ENCODE data around the gene SUPT16H. TPM values are rescaled to one million over a fixed set of nuclear protein-coding genes. Genes with fewer than 3 reads are reported as not detected.
"Not testable (repeated sequence)": the region's sequence is repeated elsewhere in the genome, so short reads cannot be mapped to it uniquely, and the experiment has no call there.

SUPT16H gene
- total and polyA plus RNA-seq, 5 donors from 2014 or later = 49.7 to 65.5 (median 63.6) TPM

DNA sequence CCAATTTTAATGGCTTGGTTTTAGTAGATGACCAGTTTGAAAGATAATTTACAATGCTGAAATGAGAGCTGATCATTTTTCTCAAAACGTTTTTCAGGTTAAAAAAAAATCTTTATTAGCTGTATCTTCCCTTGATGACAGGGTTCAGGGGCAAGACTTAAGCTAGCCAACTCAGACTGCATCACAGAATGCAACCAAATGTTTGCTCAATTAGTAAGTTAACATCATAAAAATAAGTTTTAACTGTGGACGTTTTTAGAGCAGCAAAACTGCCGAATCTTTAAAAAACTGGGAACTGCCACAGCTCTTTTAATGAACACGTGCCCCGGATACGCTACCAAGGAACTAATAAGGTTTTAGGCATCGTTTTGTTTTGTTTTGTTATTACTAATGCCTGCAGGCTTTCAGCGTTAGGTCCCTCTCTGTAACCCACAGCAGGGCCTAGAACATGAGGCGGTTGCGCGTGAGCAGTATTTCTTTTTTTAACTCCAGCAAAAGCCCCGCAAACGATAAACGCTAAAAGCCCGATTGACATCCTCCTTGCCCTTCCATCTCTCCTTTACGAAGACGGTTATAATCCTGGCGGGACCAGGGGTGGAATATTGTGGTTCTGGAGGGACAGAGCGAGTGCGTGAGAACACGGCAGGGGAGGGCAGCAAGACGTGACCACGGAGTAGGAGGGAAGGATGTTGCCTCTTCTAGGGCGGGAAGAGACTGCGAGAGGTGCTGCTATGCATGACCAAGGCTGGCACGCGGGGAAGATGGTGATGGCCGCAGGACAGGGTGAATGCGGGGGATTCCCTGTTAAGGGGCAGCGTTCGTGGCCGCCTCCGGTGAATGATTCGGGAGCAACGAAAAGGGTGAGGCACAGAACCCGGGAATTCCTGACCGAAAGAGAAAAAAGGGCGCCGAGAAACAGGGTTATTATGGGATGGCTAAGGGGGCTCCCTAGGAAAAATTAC, 652 bp downstream of the SUPT16H start:
- H3K36me3 Mint-ChIP-seq = peaks cover 9% of the 10 kb centered on the region
- peak overlapping the region; percentile 94 to 99 (median 96) for H3K4me3 Mint-ChIP-seq
- peak in 1 of 2 donors; percentile 18 for ATAC-seq (ENCODE audit: low read depth in 2 of 2)

DNA sequence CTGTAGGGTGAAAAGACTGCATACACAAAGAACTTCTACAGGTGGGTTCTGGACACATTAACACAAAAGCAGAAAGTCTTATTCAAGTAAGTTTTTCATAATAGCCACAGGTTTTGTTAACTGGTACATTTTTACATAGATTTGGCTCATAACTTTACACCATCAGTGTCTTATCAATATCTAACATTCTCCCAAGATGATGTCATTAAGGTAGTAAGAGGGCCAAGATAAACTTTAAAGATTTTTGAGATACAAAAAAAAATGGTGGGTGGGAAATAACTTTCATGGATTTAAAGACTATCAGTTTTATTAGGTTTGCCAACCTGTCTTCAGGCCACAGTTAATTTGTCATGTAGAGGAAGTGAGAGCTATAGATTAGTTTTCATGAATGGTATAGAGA, 1.7 kb downstream of the SUPT16H start:
- peak overlapping the region; percentile 24 to 99 (median 47) for H3K27ac Mint-ChIP-seq

More for the DNA sequence above, 652 bp downstream of the SUPT16H start:
- H3K27ac Mint-ChIP-seq = peak overlapping the region; percentile 99 to 100 (median 100)
- peak; percentile 22 to 64 (median 38) for DNase-seq
- Histone ChIP-seq H3K4me1 (ENCODE audit: control insufficient read depth, insufficient read depth, low read length, poor library complexity, severe bottlenecking) (peaks cover 42% of the 10 kb centered on the region), H3K36me3 (ENCODE audit: control insufficient read depth, insufficient read depth, low read length) (no peaks in the 10 kb centered on the region), H3K9me3 (ENCODE audit: control insufficient read depth in 2 of 2, low read length in 2 of 2) (no peaks in the 10 kb centered on the region), H3K4me3 (ENCODE audit: low read depth, low read length) (peak overlapping the region; percentile 88), H3K27me3 (ENCODE audit: control insufficient read depth, insufficient read depth, low read length) (no peaks in the 10 kb centered on the region), H3K27ac (ENCODE audit: insufficient read depth, low read length, poor library complexity, severe bottlenecking) (peak overlapping the region; percentile 94)
- H3K9me3 Mint-ChIP-seq = no peaks in the 10 kb centered on the region
- H3K4me1 Mint-ChIP-seq = peaks cover 23 to 58% (median 33%) of the 10 kb centered on the region in 4 donors
- H3K27me3 Mint-ChIP-seq = no peaks in the 10 kb centered on the region

DNA sequence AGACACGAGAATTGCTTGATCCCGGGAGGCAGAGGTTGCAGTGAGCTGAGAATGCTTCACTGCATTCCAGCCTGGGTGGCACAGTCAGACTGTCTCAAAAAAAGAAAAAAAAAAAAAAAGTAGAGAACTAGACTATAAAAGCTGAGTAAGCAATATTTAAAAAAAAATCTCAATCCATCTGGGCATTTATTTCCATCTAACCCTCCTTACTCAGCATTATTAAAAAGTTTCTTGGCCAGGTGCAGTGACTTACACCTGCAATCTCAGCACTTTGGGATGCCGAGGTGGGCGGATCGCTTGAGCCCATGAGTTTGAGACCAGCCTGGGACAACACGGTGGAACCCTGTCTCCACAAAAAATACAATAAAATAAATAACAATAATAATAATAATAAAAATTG, 4.5 kb downstream of the SUPT16H start:
- Mint-ChIP-seq H3K27ac (no peak overlapping the region), H3K9me3 (no peaks in the 10 kb centered on the region), H3K36me3 (peaks cover 3% of the 10 kb centered on the region), H3K4me3 (peak overlapping the region in 1 of 4 donors; percentile 47), H3K4me1 (peaks cover 22 to 66% (median 38%) of the 10 kb centered on the region in 4 donors), H3K27me3 (no peaks in the 10 kb centered on the region)
- H3K27ac ChIP-seq (ENCODE audit: insufficient read depth, low read length, poor library complexity, severe bottlenecking) = no peak overlapping the region
- H3K9me3 ChIP-seq (ENCODE audit: control insufficient read depth in 2 of 2, low read length in 2 of 2) = no peaks in the 10 kb centered on the region
- ATAC-seq (ENCODE audit: low read depth in 2 of 2) (no peak), DNase-seq (no peak)
- H3K36me3 ChIP-seq (ENCODE audit: control insufficient read depth, insufficient read depth, low read length) = peaks cover 7% of the 10 kb centered on the region
- no peak overlapping the region for H3K4me3 ChIP-seq (ENCODE audit: low read depth, low read length)
- no peaks in the 10 kb centered on the region for H3K27me3 ChIP-seq (ENCODE audit: control insufficient read depth, insufficient read depth, low read length)
- peaks cover 40% of the 10 kb centered on the region for H3K4me1 ChIP-seq (ENCODE audit: control insufficient read depth, insufficient read depth, low read length, poor library complexity, severe bottlenecking)

More for the DNA sequence above, 1.7 kb downstream of the SUPT16H start:
- ATAC-seq (ENCODE audit: low read depth in 2 of 2) (no peak), DNase-seq (no peak)
- H3K27ac ChIP-seq (ENCODE audit: insufficient read depth, low read length, poor library complexity, severe bottlenecking) = no peak overlapping the region
- no peaks in the 10 kb centered on the region for H3K36me3 ChIP-seq (ENCODE audit: control insufficient read depth, insufficient read depth, low read length)
- H3K4me3 ChIP-seq (ENCODE audit: low read depth, low read length) = peak overlapping the region; percentile 88
- H3K4me1 ChIP-seq (ENCODE audit: control insufficient read depth, insufficient read depth, low read length, poor library complexity, severe bottlenecking) = peaks cover 46% of the 10 kb centered on the region
- no peaks in the 10 kb centered on the region for H3K9me3 ChIP-seq (ENCODE audit: control insufficient read depth in 2 of 2, low read length in 2 of 2)
- Mint-ChIP-seq H3K36me3 (peaks cover 7% of the 10 kb centered on the region), H3K4me3 (peak overlapping the region; percentile 58 to 99 (median 94)), H3K27me3 (no peaks in the 10 kb centered on the region), H3K9me3 (no peaks in the 10 kb centered on the region), H3K4me1 (peaks cover 25 to 69% (median 39%) of the 10 kb centered on the region in 4 donors)
- H3K27me3 ChIP-seq (ENCODE audit: control insufficient read depth, insufficient read depth, low read length) = no peaks in the 10 kb centered on the region

DNA sequence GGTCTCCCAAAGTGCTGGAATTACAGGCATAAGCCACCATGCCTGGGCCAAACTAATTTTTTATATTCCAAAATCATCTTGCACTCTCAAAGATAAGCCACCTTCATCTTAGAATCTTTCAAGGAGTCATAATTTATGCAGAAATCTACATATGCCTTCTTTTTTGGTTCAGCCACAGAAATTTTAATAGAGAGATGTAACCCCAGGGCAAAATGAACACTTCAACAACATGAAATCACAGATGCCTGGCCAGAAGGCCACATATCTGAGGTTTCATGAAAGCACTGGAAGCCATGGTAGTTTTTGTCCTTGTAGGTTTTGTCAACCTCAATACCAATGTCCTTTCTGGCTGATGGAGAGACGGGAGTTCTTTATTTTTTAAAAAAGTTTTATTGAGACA, 9.8 kb downstream of the SUPT16H start:
- Histone ChIP-seq H3K36me3 (ENCODE audit: control insufficient read depth, insufficient read depth, low read length) (peaks cover 44% of the 10 kb centered on the region), H3K4me1 (ENCODE audit: control insufficient read depth, insufficient read depth, low read length, poor library complexity, severe bottlenecking) (peaks cover 4% of the 10 kb centered on the region), H3K27ac (ENCODE audit: insufficient read depth, low read length, poor library complexity, severe bottlenecking) (no peak overlapping the region), H3K4me3 (ENCODE audit: low read depth, low read length) (no peak overlapping the region), H3K9me3 (ENCODE audit: control insufficient read depth in 2 of 2, low read length in 2 of 2) (no peaks in the 10 kb centered on the region), H3K27me3 (ENCODE audit: control insufficient read depth, insufficient read depth, low read length) (no peaks in the 10 kb centered on the region)
- Mint-ChIP-seq H3K27ac (no peak overlapping the region), H3K27me3 (no peaks in the 10 kb centered on the region), H3K4me1 (peaks cover 10 to 26% (median 19%) of the 10 kb centered on the region in 4 donors), H3K9me3 (no peaks in the 10 kb centered on the region), H3K4me3 (no peak overlapping the region), H3K36me3 (peaks cover 18% of the 10 kb centered on the region)
- no peak for DNase-seq
- no peak for ATAC-seq (ENCODE audit: low read depth in 2 of 2)

DNA sequence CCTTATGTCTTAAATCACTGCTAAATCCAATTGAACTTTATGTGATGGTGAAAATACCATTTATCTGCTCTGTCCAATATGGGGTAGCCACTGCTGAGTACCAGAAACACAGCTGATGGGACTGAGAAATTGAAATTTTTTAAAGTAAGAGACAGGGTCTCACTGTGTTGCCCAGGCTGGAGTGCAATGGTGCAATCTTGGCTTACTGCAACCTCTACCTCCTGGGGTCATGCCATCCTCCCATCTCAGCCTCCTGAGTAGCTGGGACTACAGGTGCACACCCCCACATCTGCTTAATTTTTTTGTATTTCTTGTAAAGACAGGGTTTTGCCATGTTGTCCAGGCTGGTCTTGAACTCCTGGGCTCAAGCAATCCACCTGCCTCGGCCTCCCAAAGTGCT, 11.0 kb downstream of the SUPT16H start:
- ATAC-seq (ENCODE audit: low read depth in 2 of 2); H3K4me3 ChIP-seq (ENCODE audit: low read depth, low read length); H3K4me1 ChIP-seq (ENCODE audit: control insufficient read depth, insufficient read depth, low read length, poor library complexity, severe bottlenecking); H3K9me3 Mint-ChIP-seq; H3K27ac ChIP-seq (ENCODE audit: insufficient read depth, low read length, poor library complexity, severe bottlenecking); H3K27me3 Mint-ChIP-seq; DNase-seq; H3K9me3 ChIP-seq (ENCODE audit: control insufficient read depth in 2 of 2, low read length in 2 of 2); H3K27ac Mint-ChIP-seq; H3K27me3 ChIP-seq (ENCODE audit: control insufficient read depth, insufficient read depth, low read length); H3K4me3 Mint-ChIP-seq: not testable (repeated sequence)
- Mint-ChIP-seq H3K4me1 (peaks cover 5 to 19% (median 11%) of the 10 kb centered on the region in 4 donors), H3K36me3 (peaks cover 28% of the 10 kb centered on the region)
- H3K36me3 ChIP-seq (ENCODE audit: control insufficient read depth, insufficient read depth, low read length) = peaks cover 56% of the 10 kb centered on the region

DNA sequence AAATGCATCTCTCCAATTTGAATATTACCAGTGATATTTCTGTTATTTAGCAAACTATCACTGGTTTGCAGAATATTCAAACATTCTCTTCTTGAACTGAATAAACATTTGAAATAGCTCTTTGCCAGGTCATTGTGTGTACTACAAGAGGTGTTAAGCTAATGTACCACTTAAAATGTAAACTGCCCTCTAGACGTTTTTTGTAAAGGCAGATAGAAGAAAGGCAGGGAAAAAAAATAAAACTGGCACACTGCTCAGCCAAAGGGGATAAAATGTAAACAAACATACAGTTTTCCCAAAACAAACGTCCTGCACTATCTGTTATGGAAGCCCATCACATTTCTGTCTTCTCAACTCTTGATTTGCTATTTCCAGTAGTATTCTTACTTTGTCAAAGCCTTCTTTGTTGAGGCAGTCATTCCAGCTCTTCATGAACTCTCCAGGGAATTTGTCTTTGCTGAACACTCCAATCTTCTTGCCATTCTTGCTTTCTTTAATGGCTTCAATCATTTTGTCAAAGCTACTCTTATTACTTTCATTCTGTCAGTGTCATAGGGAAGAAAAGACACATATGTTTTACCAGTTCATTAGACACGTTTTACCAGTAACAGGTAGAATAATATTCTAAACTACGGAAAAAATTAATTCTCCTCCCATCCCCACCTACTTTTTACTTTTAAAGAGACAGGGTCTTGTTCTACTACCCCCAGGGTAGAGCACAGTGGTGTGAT, 13.7 kb downstream of the SUPT16H start:
- H3K36me3 ChIP-seq (ENCODE audit: control insufficient read depth, insufficient read depth, low read length) = peaks cover 77% of the 10 kb centered on the region
- H3K27me3 ChIP-seq (ENCODE audit: control insufficient read depth, insufficient read depth, low read length) = no peaks in the 10 kb centered on the region
- no peak for DNase-seq
- no peaks in the 10 kb centered on the region for H3K9me3 Mint-ChIP-seq
- no peaks in the 10 kb centered on the region for H3K4me1 ChIP-seq (ENCODE audit: control insufficient read depth, insufficient read depth, low read length, poor library complexity, severe bottlenecking)
- no peaks in the 10 kb centered on the region for H3K9me3 ChIP-seq (ENCODE audit: control insufficient read depth in 2 of 2, low read length in 2 of 2)
- no peak overlapping the region for H3K4me3 ChIP-seq (ENCODE audit: low read depth, low read length)
- no peaks in the 10 kb centered on the region for H3K27me3 Mint-ChIP-seq
- no peak overlapping the region for H3K4me3 Mint-ChIP-seq
- ATAC-seq (ENCODE audit: low read depth in 2 of 2) = no peak
- no peak overlapping the region for H3K27ac Mint-ChIP-seq
- no peak overlapping the region for H3K27ac ChIP-seq (ENCODE audit: insufficient read depth, low read length, poor library complexity, severe bottlenecking)
- H3K36me3 Mint-ChIP-seq = peaks cover 40% of the 10 kb centered on the region
- peaks cover 0 to 12% (median 5%) of the 10 kb centered on the region in 4 donors for H3K4me1 Mint-ChIP-seq

DNA sequence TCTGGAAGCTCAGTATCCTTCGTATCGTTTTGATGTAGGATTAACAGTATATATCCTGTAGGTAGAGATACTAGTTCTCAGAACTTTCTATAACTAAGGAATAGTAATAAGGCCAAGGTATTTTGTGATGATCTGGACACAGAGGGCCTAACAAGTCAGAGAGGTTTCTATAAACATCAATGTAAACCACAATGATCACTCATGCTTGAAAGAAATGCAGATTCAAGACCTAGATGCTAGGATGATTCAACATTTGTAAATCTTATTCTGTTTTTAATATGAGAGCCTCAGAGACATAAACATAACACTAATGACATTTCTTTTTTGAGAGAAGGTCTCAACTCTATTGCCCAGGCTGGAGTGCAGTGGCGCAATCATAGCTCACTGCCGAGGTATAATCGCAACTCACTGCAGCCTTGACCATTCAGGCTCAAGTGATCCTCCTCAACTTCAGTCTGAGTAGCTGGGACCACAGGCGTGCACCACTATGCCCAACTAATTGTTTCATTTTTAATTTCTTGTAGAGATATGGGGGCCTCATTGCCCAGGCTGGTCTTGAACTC, 16.2 kb downstream of the SUPT16H start:
- H3K4me3 ChIP-seq (ENCODE audit: low read depth, low read length) = no peak overlapping the region
- peak overlapping the region in 1 of 3 donors; percentile 29 for H3K27ac Mint-ChIP-seq
- H3K4me1 Mint-ChIP-seq = peaks cover 0 to 7% (median 5%) of the 10 kb centered on the region in 4 donors
- H3K36me3 Mint-ChIP-seq = peaks cover 58% of the 10 kb centered on the region
- H3K27me3 Mint-ChIP-seq = no peaks in the 10 kb centered on the region
- H3K9me3 Mint-ChIP-seq = no peaks in the 10 kb centered on the region
- H3K9me3 ChIP-seq (ENCODE audit: control insufficient read depth in 2 of 2, low read length in 2 of 2) = no peaks in the 10 kb centered on the region
- DNase-seq (no peak), ATAC-seq (ENCODE audit: low read depth in 2 of 2) (no peak)
- H3K27ac ChIP-seq (ENCODE audit: insufficient read depth, low read length, poor library complexity, severe bottlenecking) = no peak overlapping the region
- H3K27me3 ChIP-seq (ENCODE audit: control insufficient read depth, insufficient read depth, low read length) = no peaks in the 10 kb centered on the region
- no peaks in the 10 kb centered on the region for H3K4me1 ChIP-seq (ENCODE audit: control insufficient read depth, insufficient read depth, low read length, poor library complexity, severe bottlenecking)
- H3K4me3 Mint-ChIP-seq = no peak overlapping the region
- H3K36me3 ChIP-seq (ENCODE audit: control insufficient read depth, insufficient read depth, low read length) = peaks cover 95% of the 10 kb centered on the region

Measured in CD4-positive, CD25-positive, alpha-beta regulatory T cell (primary cell).